Measurements from ENCODE around the gene PCDH9. TPM values are rescaled to one million over a fixed set of nuclear protein-coding genes. Genes with fewer than 3 reads are reported as not detected.

PCDH9 gene
- total RNA-seq, 1 experiment from 2014 or later = 5.8 TPM

- BruUV-seq (replicated peaks) = no TSS peak
- Histone ChIP-seq H3K27me3 (replicated peaks; ENCODE audit: insufficient read depth, low read depth, low read length, poor library complexity) (peaks cover 66% of the 10 kb centered on the region), H3K4me3 (ENCODE audit: low read depth, low read length, poor library complexity, severe bottlenecking) (no peak overlapping the region), H3K36me3 (ENCODE audit: insufficient read depth, low read length, poor library complexity, severe bottlenecking) (no peaks in the 10 kb centered on the region), H3K9me3 (ENCODE audit: low read depth, low read length, poor library complexity, severe bottlenecking) (no peaks in the 10 kb centered on the region), H3K27ac (ENCODE audit: low read depth, low read length, poor library complexity, severe bottlenecking) (no peak overlapping the region), H3K4me1 (ENCODE audit: insufficient read depth, low read length, poor library complexity, severe bottlenecking) (no peaks in the 10 kb centered on the region)
- TF ChIP-seq EZH2 (IDR thresholded peaks at IDR 0.05; ENCODE audit: borderline replicate concordance, low read depth, low read length, poor library complexity, severe bottlenecking) = no peak
- no peak for TF ChIP-seq CTCF (conservative IDR thresholded peaks at IDR 0.05; ENCODE audit: low read depth, low read length)
- no peak for DNase-seq (ENCODE audit: low spot score)
- CTCF ChIA-PET = no interaction called here
- intact Hi-C loops (cut with micrococcal nuclease; ENCODE audit: unreplicated experiment) = no loop called here
- POLR2A ChIA-PET (ENCODE audit: low non-redundant PET) = no interaction called here
Observed at GRCh38 chr13:67023130-67023876, 206.8 kb downstream of the PCDH9 start.

GRCh38 chr13:67018775-67019174 lies 211.4 kb downstream of the PCDH9 start:
- no peak for TF ChIP-seq EZH2 (IDR thresholded peaks at IDR 0.05; ENCODE audit: borderline replicate concordance, low read depth, low read length, poor library complexity, severe bottlenecking)
- no peak for TF ChIP-seq CTCF (conservative IDR thresholded peaks at IDR 0.05; ENCODE audit: low read depth, low read length)
- H3K4me3 ChIP-seq (ENCODE audit: low read depth, low read length, poor library complexity, severe bottlenecking) = no peak overlapping the region
- no peak for DNase-seq (ENCODE audit: low spot score)
- no peak overlapping the region for H3K27ac ChIP-seq (ENCODE audit: low read depth, low read length, poor library complexity, severe bottlenecking)
- H3K36me3 ChIP-seq (ENCODE audit: insufficient read depth, low read length, poor library complexity, severe bottlenecking) = no peaks in the 10 kb centered on the region
- no TSS peak for BruUV-seq (replicated peaks)
- intact Hi-C loops (cut with micrococcal nuclease; ENCODE audit: unreplicated experiment) = no loop called here
- H3K27me3 ChIP-seq (replicated peaks; ENCODE audit: insufficient read depth, low read depth, low read length, poor library complexity) = peaks cover 88% of the 10 kb centered on the region
- ChIA-PET POLR2A (ENCODE audit: low non-redundant PET) (no interaction called here), CTCF (no interaction called here)
- H3K4me1 ChIP-seq (ENCODE audit: insufficient read depth, low read length, poor library complexity, severe bottlenecking) = no peaks in the 10 kb centered on the region
- no peaks in the 10 kb centered on the region for H3K9me3 ChIP-seq (ENCODE audit: low read depth, low read length, poor library complexity, severe bottlenecking)

GRCh38 chr13:67017276-67017675 lies 212.9 kb downstream of the PCDH9 start:
- ChIA-PET POLR2A (ENCODE audit: low non-redundant PET) (no interaction called here), CTCF (no interaction called here)
- no peak overlapping the region for H3K27ac ChIP-seq (ENCODE audit: low read depth, low read length, poor library complexity, severe bottlenecking)
- no peak for TF ChIP-seq EZH2 (IDR thresholded peaks at IDR 0.05; ENCODE audit: borderline replicate concordance, low read depth, low read length, poor library complexity, severe bottlenecking)
- no peak for TF ChIP-seq CTCF (conservative IDR thresholded peaks at IDR 0.05; ENCODE audit: low read depth, low read length)
- DNase-seq (ENCODE audit: low spot score) = no peak
- no peaks in the 10 kb centered on the region for H3K4me1 ChIP-seq (ENCODE audit: insufficient read depth, low read length, poor library complexity, severe bottlenecking)
- no peak overlapping the region for H3K4me3 ChIP-seq (ENCODE audit: low read depth, low read length, poor library complexity, severe bottlenecking)
- intact Hi-C loops (cut with micrococcal nuclease; ENCODE audit: unreplicated experiment) = no loop called here
- BruUV-seq (replicated peaks) = no TSS peak
- H3K36me3 ChIP-seq (ENCODE audit: insufficient read depth, low read length, poor library complexity, severe bottlenecking) = no peaks in the 10 kb centered on the region
- no peaks in the 10 kb centered on the region for H3K9me3 ChIP-seq (ENCODE audit: low read depth, low read length, poor library complexity, severe bottlenecking)
- peaks cover 88% of the 10 kb centered on the region for H3K27me3 ChIP-seq (replicated peaks; ENCODE audit: insufficient read depth, low read depth, low read length, poor library complexity)

Measured in A673 (cell line).